Stimulated activated CD8-positive, alpha-beta memory T cell treated with anti-CD3 and anti-CD28 coated beads, Interleukin-4, amount 100 ng/mL, for 48 hours (primary cell): ENCODE measurements around the gene AADACL3.
"Not testable (repeated sequence)": the region's sequence is repeated elsewhere in the genome, so short reads cannot be mapped to it uniquely, and the experiment has no call there.

ENCODE experiments used
- DNase-seq: peaks from one replicate; pipeline ENCODE4 v3.0.0-alpha.2; 2020

The AADACL3 gene, protein sequence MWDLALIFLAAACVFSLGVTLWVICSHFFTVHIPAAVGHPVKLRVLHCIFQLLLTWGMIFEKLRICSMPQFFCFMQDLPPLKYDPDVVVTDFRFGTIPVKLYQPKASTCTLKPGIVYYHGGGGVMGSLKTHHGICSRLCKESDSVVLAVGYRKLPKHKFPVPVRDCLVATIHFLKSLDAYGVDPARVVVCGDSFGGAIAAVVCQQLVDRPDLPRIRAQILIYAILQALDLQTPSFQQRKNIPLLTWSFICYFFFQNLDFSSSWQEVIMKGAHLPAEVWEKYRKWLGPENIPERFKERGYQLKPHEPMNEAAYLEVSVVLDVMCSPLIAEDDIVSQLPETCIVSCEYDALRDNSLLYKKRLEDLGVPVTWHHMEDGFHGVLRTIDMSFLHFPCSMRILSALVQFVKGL

GRCh38 chr1:12715896-12716437, at the start of gene AADACL3:
Gene AADACL3, plus strand, starts transcription at chr1:12716110. Its CDS starts 67 bp downstream, at chr1:12716177.
- DNase-seq, result no peak

DNA sequence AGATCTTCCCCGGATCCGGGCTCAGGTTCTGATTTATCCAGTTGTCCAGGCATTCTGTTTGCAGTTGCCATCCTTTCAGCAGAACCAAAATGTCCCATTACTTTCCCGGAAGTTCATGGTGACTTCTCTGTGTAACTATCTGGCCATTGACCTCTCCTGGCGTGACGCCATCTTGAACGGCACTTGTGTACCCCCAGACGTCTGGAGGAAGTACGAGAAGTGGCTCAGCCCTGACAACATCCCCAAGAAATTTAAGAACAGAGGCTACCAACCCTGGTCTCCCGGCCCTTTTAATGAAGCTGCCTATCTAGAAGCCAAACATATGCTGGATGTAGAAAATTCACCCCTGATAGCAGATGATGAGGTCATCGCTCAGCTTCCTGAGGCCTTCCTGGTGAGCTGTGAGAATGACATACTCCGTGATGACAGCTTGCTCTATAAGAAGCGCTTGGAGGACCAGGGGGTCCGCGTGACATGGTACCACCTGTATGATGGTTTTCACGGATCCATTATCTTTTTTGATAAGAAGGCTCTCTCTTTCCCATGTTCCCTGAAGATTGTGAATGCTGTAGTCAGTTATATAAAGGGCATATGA, 49.7 kb upstream of the AADACL3 start:
- DNase-seq, result no peak

- DNase-seq, result no peak
These were observed 46.3 kb upstream of the AADACL3 start for GRCh38 chr1:12669529-12670068.

GRCh38 chr1:12674358-12674757, 41.6 kb upstream of the AADACL3 start:
- DNase-seq, result no peak

- not testable (repeated sequence) for DNase-seq
These were observed 39.8 kb upstream of the AADACL3 start for GRCh38 chr1:12676122-12676521.

- DNase-seq, result no peak
These were observed 38.3 kb upstream of the AADACL3 start for GRCh38 chr1:12677565-12677964.

DNA sequence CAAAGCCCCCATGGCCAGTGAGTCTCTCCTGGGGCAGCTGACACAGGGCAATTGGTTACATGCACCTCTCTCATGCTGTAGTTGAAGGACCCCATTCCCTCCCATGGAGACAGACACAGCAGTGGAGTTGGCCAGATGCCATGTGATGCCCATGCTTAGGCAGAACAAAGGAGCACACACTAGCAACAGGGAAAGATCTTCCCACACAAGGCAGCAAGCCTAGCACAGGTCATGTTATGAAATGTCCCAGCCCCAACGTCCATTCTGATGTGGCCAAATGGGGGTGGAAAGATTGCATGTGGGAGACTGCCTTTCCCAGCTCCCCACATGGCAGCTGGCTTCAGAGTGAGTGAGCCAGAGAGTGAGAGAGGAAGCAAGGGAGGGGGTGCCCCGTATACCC, 37.6 kb upstream of the AADACL3 start:
- no peak for DNase-seq

DNA sequence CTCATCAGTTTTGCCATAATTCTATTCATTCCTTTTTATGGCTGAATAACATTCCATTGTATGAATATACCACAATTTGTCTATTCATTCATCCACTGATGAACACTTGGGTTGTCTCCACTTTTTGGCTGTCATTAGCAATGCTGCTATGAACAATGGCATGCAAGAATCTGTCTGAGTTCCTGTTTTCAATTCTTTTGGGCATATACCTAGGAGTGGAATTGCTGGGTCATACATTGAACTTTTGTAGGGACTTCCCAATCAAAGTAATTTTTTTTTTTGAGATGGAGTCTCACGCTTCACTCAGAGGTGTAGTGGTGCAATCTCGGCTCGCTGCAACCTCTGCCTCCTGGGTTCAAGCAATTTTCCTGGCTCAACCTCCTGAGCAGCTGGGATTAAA, 37.1 kb upstream of the AADACL3 start:
- DNase-seq, result no peak

DNA sequence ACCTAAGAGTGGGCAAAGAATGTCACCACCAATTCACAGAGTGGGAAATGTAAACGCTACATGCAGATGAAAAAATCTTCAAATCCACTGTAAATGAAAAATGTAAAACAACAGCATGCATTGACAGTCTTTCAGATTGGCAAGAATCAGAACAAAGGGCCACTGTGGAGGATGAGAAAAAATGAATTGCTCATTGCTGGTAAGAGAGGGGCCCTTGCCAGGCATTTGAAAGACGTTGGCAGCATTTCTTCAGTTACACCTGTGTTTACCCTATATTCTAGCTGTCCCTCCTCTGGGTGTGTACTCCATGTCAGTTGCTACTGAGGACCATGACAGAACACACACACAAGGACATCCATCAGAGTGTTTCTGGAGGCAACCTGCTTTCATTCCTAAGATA, 25.8 kb upstream of the AADACL3 start:
- DNase-seq, result no peak

DNA sequence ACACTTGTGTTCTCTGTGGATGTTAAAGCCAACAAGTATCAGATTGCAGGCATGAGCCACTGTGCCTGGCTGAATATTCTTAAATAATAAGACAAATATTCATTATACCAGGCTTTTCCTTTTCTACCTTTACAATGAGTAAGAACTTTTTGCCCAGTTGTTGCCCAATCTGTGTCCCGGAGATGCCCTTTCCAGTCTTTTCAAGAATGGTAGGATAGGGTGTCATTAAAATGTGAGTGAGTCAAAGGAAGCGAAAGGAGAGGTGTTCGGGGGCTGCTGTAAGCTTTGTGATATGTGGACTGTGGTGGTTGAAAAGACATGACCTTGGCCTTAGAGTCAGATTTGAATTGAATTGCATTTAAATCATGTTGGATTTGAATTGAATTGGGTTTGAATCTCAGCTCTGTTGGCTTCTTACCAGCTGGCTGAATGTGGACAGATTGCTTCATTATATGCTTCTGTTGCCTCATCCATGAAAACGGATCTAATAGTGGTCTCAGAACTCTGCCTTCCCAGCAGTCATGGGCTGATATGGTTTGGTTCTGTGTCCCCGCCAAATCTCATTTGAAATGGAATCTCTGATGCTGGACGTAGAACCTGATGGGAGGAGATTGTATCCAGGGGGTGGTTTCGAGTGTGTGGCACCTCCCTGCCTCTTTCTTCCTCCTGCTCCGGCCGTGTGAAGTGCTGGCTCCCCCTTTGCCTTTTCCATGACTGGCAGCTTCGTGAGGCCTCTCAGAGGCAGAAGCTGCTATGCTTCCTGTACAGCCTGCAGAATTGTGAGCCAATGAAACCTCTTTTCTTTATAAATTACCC, 22.7 kb upstream of the AADACL3 start:
- no peak for DNase-seq

GRCh38 chr1:12696658-12697057, 19.3 kb upstream of the AADACL3 start:
- DNase-seq, result no peak

- no peak for DNase-seq
These were observed 18.5 kb upstream of the AADACL3 start for GRCh38 chr1:12697397-12697796.

GRCh38 chr1:12703821-12704451, 12.0 kb upstream of the AADACL3 start:
- no peak for DNase-seq

DNA sequence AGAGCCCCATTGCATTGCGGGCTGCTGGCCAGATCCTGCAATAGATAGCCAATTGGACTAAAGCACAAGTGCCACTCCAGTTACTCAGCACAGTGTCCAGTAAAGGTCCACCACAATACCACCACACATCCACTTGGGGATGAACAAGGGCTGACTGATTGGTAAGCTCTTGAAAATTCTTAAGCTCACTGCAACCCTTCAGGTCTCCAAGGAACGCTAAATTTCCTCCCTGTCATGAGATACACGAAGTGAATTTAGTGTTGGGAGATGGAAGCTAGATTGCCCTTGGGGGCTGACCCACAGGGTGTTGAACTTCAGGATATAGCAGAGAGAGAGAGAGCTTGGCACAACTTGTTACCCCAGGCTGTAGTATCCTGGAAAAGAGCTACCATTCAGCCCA, 9.8 kb upstream of the AADACL3 start:
- no peak for DNase-seq

GRCh38 chr1:12708396-12709090, 7.4 kb upstream of the AADACL3 start:
- no peak for DNase-seq

DNA sequence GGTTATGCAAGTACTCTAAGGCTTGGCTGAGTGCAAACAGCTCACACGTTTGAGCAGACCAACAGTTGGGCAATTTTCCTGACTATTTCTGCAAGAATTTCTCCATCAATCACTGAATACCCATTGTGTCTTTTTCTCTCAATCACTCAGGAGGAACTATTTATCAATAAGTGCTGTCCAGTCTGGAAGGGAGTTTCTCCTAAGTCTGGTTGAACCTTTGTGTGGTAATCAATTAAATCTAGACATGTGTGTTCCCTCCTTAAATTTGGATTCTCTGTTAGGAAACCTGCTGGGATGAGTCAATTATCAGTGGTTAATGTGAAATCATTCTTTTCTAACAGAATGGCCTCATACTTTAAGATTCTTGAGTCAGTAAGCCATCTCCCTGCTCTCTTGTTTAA, 6.8 kb upstream of the AADACL3 start:
- no peak for DNase-seq

- no peak for DNase-seq
These were observed 6.2 kb upstream of the AADACL3 start for GRCh38 chr1:12709696-12710095.

GRCh38 chr1:12711536-12711935, 4.4 kb upstream of the AADACL3 start:
- no peak for DNase-seq

DNA sequence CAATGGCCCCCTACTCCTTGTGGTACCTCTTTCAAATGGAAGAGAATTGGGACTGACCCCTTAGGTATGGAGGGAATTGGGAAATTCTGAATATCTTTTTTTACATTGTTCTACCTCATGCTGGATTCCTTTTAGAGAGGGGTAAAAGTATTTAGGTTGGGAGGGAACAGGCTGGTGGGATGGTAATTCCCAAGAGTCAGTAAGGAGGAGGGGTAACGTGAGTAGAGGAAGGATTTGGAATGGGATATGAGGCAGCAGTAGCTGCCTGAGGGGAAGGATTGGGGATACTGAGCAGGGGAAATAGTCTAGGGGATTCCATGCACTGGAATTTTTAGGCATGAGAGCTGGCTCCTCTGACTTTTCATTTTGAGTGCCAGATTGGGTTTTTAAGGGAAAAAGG, 3.8 kb upstream of the AADACL3 start:
- no peak for DNase-seq

DNA sequence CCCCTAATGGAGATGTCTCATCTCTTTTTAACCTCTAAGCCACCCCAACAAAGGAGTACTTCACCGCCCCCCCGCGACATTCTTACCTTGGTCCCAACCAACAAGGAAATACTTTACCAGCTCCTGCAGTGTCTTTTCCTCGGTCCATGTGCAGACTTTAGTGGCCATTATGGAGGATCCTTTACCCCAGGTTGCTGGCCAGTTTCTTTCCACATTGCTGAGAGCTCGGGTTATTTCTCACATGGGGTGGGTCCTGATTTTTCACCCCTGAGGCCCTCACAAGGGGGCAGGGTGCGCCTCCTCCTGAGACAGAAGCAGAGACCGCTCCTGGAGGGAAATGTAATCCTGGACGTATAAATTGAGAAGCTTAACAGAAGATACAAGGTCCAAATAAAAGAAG, 3.0 kb upstream of the AADACL3 start:
- DNase-seq, result no peak

DNA sequence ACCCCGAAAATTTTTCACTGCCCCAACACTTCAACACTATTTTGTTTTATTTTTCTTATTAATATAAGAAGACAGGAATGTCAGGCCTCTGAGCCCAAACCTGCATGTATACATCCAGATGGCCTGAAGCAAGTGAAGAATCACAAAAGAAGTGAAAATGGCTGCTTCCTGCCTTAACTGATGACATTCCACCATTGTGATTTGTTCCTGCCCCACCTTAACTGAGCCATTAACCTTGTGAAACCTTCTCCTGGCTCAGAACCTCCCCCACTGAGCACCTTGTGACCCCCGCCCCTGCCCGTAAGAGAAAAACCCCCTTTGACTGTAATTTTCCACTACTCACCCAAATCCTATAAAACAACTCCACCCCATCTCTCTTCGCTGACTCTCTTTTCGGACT, 2.3 kb upstream of the AADACL3 start:
- not testable (repeated sequence) for DNase-seq
